Measurements from ENCODE around the gene MGMT.

DNA sequence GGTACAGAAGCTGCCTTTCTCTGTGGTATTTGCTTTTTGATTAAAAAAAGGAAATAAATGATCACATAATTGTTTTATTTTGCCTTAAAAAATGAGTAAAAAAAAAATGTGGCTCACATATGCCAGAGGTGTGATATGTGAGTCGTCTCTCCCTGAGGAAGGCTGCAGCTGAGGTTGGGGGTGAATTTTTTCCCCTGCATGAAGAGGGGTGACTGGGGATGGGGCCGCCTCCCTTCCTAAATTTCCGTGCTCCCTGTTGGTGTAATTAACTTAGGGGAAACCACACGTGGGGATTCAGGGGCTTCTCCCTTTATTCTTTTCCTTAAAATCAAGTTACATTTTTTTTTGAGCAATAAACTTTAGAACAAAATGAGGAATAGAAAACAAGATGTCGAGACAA, 35.4 kb downstream of the MGMT start:
- TF ChIP-seq, protein P1, sequence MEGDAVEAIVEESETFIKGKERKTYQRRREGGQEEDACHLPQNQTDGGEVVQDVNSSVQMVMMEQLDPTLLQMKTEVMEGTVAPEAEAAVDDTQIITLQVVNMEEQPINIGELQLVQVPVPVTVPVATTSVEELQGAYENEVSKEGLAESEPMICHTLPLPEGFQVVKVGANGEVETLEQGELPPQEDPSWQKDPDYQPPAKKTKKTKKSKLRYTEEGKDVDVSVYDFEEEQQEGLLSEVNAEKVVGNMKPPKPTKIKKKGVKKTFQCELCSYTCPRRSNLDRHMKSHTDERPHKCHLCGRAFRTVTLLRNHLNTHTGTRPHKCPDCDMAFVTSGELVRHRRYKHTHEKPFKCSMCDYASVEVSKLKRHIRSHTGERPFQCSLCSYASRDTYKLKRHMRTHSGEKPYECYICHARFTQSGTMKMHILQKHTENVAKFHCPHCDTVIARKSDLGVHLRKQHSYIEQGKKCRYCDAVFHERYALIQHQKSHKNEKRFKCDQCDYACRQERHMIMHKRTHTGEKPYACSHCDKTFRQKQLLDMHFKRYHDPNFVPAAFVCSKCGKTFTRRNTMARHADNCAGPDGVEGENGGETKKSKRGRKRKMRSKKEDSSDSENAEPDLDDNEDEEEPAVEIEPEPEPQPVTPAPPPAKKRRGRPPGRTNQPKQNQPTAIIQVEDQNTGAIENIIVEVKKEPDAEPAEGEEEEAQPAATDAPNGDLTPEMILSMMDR (IDR thresholded peaks at IDR 0.05; ENCODE audit: low read length) = no peak
- no peak for TF ChIP-seq EZH2 (optimal IDR thresholded peaks at IDR 0.05; ENCODE audit: low read depth, low read length)
